Motor neuron (in vitro differentiated cells): ENCODE measurements around the gene GPX3. TPM values are rescaled to one million over a fixed set of nuclear protein-coding genes. Genes with fewer than 3 reads are reported as not detected.

ENCODE experiments used
- ATAC-seq, 8 experiments: fragments of 200-7000 bp; cut with Tn5 transposase; replicated peaks in 6 of 8; 2 replicates each; pipeline ENCODE4 v1.8.0; 2021; ENCODE audit warnings: mild to moderate bottlenecking in 8 of 8, moderate library complexity in 8 of 8
- H3K27ac ChIP-seq, 2 donors: fragments of 250-450 bp; sonication (Bioruptor Pico); 2 replicates each; pipeline ENCODE4 v1.9.0; 2021; ENCODE audit warnings: antibody characterized with exemption in 2 of 2, mild to moderate bottlenecking in 2 of 2, moderate library complexity in 1 of 2
- H3K4me1 ChIP-seq, 2 donors: fragments of 250-450 bp; sonication (Bioruptor Pico); replicated peaks in 1 of 2; 2 replicates each; pipeline ENCODE4 v1.6.1; 2021; ENCODE audit warnings: antibody characterized with exemption in 2 of 2, mild to moderate bottlenecking in 2 of 2, moderate library complexity in 1 of 2
- H3K4me3 ChIP-seq, 5 donors: fragments of 250-450 bp; sonication (Bioruptor Pico); 2 replicates each; pipeline ENCODE4 v1.9.0; 2021; ENCODE audit warnings: antibody characterized with exemption in 5 of 5, mild to moderate bottlenecking in 5 of 5, moderate library complexity in 4 of 5
- WGBS, 10 experiments: fragments of 450-650 bp; shearing (Covaris generic); methylation state at CpG; one replicate each; pipeline ENCODE4 v1.0.0; 2022; 5-methylcytosine and 5-hydroxymethylcytosine counted together
- in situ Hi-C, 9 experiments: fragments of 400-800 bp; cut with MboI; loops; one replicate each; pipeline ENCODE4 v1.15.0; 2021; ENCODE audit warnings: low sequenced_read_pairs in 9 of 9, low pct_unique_long_range_greater_than_20kb in 2 of 9; ENCODE audit not compliant: unreplicated experiment in 9 of 9
- total RNA-seq, 8 experiments: library from RNA; unstranded; fragments of 300-600 nt; gene quantifications; 2 replicates each; pipeline versions ENCODE4 v1.2.3 to v1.2.4, GENCODE V29; 2022

Gene GPX3
- total RNA-seq, 8 experiments from 2014 or later, result 3.1 to 11.2 (median 4.8) TPM

DNA sequence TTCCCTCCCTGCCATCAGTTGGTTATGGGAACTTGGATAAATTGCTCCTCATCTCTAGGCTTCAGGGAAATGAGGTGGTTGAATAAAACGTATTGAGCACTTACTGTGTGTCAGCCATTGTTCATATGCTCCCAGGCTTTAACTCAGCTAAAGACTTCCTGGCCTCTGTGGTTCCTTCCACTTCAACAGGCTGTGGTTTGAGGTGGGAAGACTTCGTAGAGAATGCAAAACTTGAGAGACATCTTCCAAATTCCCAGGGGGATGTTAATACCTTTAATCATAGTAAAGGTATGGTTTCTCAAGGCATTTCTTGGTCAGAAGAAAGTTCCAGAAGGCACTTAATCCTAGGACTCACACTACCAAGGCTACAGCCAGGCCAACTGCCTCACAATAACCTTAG lies 1.5 kb upstream of the GPX3 start:
- no peak for ATAC-seq
- Histone ChIP-seq H3K27ac (no peak overlapping the region), H3K4me1 (no peaks in the 10 kb centered on the region), H3K4me3 (no peak overlapping the region)
- 14 to 92% (median 66%) methylated on average over 1 to 2 of the region's 2 CpGs; no CpG with 5 or more reads in 2 of the 10 experiments for WGBS, 10 experiments
- in situ Hi-C loops, result no loop called here

DNA sequence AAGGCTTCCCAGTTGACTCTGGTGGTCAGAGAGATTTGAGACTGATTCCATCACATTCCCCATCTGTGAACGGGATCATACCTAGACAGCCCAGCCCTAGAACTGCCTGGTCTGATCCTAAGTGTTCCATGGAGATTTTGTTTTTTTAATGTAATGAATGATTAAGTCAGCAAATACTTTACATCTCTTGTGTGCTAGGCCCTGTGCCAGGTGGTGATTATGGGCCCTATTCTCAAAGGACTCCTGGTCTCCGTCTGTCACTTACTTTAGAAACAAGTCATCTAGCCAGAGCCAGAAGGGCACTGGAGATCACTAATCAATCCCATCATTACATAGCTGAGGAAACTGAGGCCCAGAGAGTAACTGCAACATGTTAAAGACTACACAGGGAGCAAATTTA lies 1.1 kb upstream of the GPX3 start:
- no peak for ATAC-seq
- no peaks in the 10 kb centered on the region for H3K4me1 ChIP-seq
- in situ Hi-C loops, result no loop called here
- H3K27ac ChIP-seq, result no peak overlapping the region
- 40 to 100% (median 100%) methylated on average over 1 to 2 of the region's 2 CpGs; no CpG with 5 or more reads in 2 of the 10 experiments for WGBS, 10 experiments
- no peak overlapping the region for H3K4me3 ChIP-seq

DNA sequence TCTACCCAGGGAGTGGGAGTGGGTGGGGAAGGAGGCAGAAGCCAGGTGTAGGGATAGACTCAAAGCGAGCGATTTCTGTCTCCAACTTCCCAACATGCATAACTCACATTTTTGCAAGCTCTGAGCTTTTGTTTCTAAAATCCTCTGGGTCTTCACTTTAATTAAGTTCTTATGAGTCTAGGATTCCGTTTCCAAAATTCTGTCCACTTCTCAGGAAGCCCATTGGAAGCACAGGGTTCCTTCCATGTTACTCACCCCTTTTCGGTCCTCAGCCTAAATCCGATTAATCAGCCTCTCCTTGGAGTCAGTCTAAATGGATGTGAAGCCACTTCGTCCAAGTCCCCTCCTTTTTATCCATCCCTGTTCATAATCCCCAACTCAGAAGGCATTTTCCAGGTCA lies 1.4 kb downstream of the GPX3 start:
- H3K27ac ChIP-seq, result no peak overlapping the region
- in situ Hi-C loops, result no loop called here
- no peak for ATAC-seq
- no peak overlapping the region for H3K4me3 ChIP-seq
- no peaks in the 10 kb centered on the region for H3K4me1 ChIP-seq
- WGBS, 10 experiments, result 54 to 94% (median 87%) methylated on average over 2 to 3 of the region's 6 CpGs; no CpG with 5 or more reads in 3 of the 10 experiments

DNA sequence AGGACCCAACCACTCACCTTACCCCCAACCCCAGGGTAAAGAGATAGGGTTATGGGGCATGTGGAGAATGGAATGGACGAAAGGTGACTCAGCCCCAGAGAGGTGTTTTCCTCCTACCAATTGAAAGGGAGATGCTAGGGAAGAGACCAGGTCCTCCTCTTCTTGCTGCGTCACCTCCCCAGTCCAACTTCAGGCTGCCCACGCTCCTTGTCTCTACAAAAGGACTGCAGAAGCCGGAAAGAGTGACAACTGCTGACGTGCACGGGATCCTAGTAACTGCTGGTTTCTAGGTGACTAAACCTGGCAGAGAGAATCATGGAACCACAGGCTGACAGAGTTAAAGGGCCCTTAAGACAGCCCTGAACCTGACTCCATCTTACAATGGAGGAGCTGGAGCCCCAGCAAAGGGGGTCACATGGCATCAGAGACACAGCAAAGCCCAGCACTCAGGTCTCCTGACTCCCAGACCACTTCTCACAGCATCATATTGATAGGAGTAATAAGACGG lies 2.2 kb downstream of the GPX3 start:
- H3K4me3 ChIP-seq, result no peak overlapping the region
- 80 to 100% (median 86%) methylated on average over 1 to 5 of the region's 7 CpGs; no CpG with 5 or more reads in 6 of the 10 experiments for WGBS, 10 experiments
- no peak overlapping the region for H3K27ac ChIP-seq
- H3K4me1 ChIP-seq, result no peaks in the 10 kb centered on the region
- no peak for ATAC-seq
- in situ Hi-C loops, result no loop called here

DNA sequence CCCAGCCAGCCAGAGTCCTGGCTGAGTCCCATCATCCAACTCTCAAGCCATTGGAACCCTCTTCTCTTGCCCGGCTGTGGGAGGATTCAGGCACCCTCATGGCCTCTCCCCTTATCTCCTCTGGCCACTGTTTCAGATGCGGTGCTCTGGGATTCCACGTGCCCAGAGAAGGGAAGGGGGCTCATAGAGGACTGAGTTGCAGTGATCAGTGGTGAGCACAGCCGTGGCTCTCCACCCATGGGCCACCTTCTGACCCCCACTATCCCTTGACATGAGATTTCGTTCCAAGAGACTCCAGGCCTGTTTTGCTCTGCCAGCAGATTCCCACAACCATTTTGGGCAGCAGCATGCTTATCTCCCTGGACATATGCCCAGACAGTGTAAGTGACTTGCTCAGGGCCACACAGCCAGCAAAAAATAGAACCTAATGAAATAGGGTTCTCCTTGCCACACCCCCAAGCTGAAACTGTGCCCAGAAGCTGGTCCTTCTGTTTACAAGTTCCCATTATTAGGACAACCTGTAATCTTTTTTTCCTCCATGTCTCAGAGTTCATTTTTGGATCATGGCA lies 2.7 kb downstream of the GPX3 start:
- in situ Hi-C loops, result no loop called here
- Histone ChIP-seq H3K4me1 (no peaks in the 10 kb centered on the region), H3K4me3 (no peak overlapping the region), H3K27ac (no peak overlapping the region)
- ATAC-seq, result no peak
- 67 to 100% (median 100%) methylated on average over 1 to 3 of the region's 5 CpGs; no CpG with 5 or more reads in 5 of the 10 experiments for WGBS, 10 experiments

DNA sequence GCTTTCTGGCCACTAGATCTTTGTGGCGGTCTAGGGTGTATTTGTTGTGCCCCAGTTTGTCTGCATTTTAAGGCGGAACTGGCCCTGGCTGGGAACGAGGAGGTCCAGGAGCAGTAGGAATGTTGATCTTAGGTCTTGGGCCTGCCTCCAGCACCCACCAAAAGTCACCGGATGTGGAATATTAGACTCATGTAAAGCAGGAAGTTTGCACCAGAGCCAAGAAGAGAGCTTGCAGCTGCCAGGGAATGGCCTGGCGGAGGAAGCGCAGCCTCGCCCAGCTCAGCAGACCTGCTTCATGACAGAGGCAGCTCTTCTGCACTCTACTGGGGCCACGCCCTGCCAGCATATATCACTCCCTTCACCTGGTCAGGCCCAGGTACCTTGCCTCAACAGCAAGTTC lies 3.3 kb downstream of the GPX3 start:
- Histone ChIP-seq H3K4me1 (no peaks in the 10 kb centered on the region), H3K27ac (no peak overlapping the region), H3K4me3 (no peak overlapping the region)
- in situ Hi-C loops, result no loop called here
- WGBS, 10 experiments, result 20 to 100% (median 80%) methylated on average over 1 to 6 of the region's 8 CpGs; no CpG with 5 or more reads in 1 of the 10 experiments
- ATAC-seq, result peak in 1 of 8 experiments; percentile 14

DNA sequence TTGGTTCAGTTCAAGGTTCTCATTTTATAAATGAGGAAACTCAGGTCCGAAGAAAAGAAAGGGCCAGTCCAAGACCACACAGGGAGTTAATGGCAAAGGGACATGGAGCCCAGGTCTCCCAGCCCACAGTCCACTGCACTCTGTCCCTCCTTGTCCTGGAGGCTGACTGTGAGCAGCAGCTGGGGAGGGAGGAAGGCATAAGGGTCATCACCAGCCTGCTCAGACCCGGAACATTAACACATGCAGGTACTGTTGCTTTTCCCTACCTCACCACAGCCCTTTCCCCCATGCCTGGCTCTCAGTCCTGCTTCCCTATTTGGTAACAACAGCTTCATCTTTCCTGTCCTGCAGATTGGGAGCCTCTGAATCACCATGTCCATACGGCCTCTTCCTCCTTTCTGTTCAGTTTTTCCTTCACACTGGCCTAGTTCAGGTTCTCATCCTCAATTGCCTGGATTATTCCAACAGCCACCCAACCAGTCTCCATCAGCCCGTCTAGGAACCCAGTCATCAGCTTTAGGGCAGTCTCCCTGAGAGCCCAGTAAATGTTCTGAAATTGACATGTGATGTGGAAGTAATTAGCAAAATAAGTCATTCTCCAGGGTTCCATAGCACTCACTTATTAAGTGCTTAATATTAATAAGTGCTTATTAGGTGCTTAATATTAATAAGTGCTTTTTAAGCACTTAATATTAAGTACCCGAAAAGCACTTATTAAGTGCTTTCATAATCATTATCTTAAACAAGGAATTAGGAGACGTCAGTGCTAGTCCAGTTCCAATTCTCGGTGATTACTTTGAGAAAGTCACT lies 4.3 kb downstream of the GPX3 start:
- Histone ChIP-seq H3K27ac (no peak overlapping the region), H3K4me3 (no peak overlapping the region), H3K4me1 (no peaks in the 10 kb centered on the region)
- WGBS, 10 experiments, result 50 to 100% (median 88%) methylated on average over 1 to 4 of the region's 7 CpGs; no CpG with 5 or more reads in 1 of the 10 experiments
- in situ Hi-C loops, result no loop called here
- ATAC-seq, result no peak

DNA sequence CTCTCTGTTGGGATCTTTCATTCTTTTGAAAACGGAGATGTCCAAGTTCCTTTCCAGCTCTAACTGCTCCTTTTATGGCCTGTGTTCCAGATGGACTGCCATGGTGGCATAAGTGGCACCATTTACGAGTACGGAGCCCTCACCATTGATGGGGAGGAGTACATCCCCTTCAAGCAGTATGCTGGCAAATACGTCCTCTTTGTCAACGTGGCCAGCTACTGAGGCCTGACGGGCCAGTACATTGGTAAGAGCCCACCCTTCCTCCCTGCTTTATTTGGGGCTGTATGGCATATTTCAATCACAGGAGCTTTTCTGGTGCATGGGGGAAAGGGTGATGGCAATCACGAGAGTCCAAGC lies 4.8 kb downstream of the GPX3 start:
- in situ Hi-C loops, result no loop called here
- no peak for ATAC-seq
- WGBS, 10 experiments, result 60 to 100% (median 92%) methylated on average over 1 to 7 of the region's 7 CpGs; no CpG with 5 or more reads in 2 of the 10 experiments
- H3K4me1 ChIP-seq, result no peaks in the 10 kb centered on the region
- H3K27ac ChIP-seq, result no peak overlapping the region
- H3K4me3 ChIP-seq, result no peak overlapping the region

DNA sequence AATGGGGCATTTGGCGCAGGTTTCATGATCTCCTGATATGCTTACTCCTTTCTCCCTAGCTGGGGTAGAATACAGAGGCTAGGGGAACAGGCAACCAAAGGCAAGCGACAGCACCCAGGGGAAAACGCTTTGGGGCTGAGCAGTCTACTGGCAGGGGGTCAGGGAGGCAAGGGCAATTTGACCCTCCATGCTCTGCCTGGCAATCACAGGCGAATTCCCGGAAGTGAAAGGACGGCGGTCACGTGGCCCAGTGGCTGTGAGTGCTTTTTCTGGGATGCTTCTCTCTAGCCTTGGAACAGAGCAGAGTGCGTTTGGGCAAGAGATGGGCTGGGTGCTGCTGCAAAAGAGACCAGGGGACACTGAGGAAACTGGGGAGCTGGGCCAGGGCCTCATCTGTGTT lies 5.7 kb downstream of the GPX3 start:
- no peak overlapping the region for H3K27ac ChIP-seq
- in situ Hi-C loops, result no loop called here
- 71 to 100% (median 97%) methylated on average over 1 to 7 of the region's 9 CpGs; no CpG with 5 or more reads in 3 of the 10 experiments for WGBS, 10 experiments
- H3K4me3 ChIP-seq, result no peak overlapping the region
- no peaks in the 10 kb centered on the region for H3K4me1 ChIP-seq
- ATAC-seq, result no peak

DNA sequence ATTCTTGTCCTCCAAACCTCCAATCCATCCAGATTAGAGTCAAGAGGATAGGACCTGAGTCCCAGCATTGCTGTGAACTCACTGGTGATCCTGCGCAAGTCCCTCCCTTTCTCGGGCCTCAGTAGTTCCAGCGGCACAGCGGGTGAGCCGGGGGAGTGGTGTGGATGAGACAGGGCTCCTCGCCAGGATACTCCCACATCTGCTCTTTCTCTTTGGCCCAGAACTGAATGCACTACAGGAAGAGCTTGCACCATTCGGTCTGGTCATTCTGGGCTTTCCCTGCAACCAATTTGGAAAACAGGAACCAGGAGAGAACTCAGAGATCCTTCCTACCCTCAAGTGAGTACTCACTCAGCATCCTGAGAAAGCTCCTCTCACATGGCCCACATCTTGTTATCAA lies 6.3 kb downstream of the GPX3 start:
- no peak overlapping the region for H3K4me3 ChIP-seq
- WGBS, 10 experiments, result 82% methylated on average over 3 of the region's 7 CpGs; no CpG with 5 or more reads in 9 of the 10 experiments
- H3K4me1 ChIP-seq, result no peaks in the 10 kb centered on the region
- ATAC-seq, result no peak
- no peak overlapping the region for H3K27ac ChIP-seq
- in situ Hi-C loops, result no loop called here

DNA sequence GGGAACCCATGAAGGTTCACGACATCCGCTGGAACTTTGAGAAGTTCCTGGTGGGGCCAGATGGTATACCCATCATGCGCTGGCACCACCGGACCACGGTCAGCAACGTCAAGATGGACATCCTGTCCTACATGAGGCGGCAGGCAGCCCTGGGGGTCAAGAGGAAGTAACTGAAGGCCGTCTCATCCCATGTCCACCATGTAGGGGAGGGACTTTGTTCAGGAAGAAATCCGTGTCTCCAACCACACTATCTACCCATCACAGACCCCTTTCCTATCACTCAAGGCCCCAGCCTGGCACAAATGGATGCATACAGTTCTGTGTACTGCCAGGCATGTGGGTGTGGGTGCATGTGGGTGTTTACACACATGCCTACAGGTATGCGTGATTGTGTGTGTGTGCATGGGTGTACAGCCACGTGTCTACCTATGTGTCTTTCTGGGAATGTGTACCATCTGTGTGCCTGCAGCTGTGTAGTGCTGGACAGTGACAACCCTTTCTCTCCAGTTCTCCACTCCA lies 7.6 kb downstream of the GPX3 start:
- Histone ChIP-seq H3K4me1 (no peaks in the 10 kb centered on the region), H3K4me3 (no peak overlapping the region), H3K27ac (no peak overlapping the region)
- ATAC-seq, result no peak
- 75 to 100% (median 96%) methylated on average over 1 to 7 of the region's 11 CpGs; no CpG with 5 or more reads in 6 of the 10 experiments for WGBS, 10 experiments
- in situ Hi-C loops, result no loop called here

DNA sequence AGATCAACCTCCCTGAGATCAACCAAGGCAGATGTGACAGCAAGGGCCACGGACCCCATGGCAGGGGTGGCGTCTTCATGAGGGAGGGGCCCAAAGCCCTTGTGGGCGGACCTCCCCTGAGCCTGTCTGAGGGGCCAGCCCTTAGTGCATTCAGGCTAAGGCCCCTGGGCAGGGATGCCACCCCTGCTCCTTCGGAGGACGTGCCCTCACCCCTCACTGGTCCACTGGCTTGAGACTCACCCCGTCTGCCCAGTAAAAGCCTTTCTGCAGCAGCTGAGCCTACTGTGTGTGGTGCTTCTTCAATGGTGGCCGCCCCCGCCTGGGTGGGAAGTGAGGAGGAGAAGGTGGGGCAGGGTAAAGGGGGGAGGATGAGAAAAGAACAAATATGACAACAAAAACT lies 8.3 kb downstream of the GPX3 start:
- ATAC-seq, result no peak

DNA sequence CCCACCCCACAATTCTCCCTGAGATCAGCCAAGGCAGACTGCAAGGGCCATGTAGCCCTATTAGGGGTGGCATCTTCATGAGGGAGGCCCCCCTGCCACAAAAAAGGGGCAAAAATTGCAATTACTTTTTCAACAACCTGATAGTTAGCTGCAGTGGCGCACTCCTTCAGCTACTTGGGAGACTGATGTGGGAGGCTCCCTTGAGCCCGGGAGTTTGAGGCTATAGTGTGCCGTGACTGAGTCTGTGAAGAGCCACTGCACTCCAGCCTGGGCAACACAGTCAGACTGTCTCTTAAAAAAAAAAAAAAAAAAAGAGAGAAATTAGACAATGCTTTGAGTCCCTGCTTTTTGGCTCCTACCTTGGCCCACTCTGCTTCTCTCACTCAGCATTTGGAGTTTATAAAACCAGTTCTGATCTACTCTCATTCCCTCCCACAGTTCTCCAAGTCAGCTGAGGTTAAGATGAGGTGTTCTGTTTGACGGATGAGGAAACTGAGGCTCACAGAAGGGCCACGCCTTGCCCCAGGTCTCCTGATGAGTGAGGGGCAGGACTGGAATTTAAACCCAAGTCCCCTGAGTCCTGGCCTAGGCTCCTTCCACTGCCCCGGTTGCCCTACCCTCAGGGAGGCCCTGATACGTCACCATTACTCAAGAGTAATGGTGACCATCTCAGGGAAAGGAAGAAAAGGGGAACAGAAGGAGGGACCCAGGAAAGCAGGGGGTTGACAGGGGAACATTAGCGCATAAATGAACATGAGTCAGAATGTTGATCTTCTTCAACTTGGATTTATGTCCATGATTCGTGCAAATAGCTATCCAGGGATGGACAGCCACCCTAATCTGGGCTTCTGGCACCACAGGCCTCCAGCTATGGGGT lies 9.0 kb downstream of the GPX3 start:
- no peaks in the 10 kb centered on the region for H3K4me1 ChIP-seq
- ATAC-seq, result no peak

More for the DNA sequence above, 8.3 kb downstream of the GPX3 start:
- Histone ChIP-seq H3K4me1 (no peaks in the 10 kb centered on the region), H3K27ac (no peak overlapping the region), H3K4me3 (no peak overlapping the region)
- in situ Hi-C loops, result no loop called here
- no CpG with 5 or more reads among the region's 8 CpGs for WGBS, 10 experiments

More for the DNA sequence above, 9.0 kb downstream of the GPX3 start:
- in situ Hi-C loops, result no loop called here
- Histone ChIP-seq H3K4me3 (no peak overlapping the region), H3K27ac (no peak overlapping the region)
- 80 to 100% (median 100%) methylated on average over 1 to 5 of the region's 9 CpGs for WGBS, 10 experiments
